Brain pericyte (primary cell): ENCODE data around the gene POU3F2.

Source experiments
- DNase-seq: peaks from one replicate; pipeline ENCODE4 v3.0.0-alpha.2; 2012; ENCODE audit warnings: low read depth, low spot score

Gene POU3F2

GRCh38 chr6:98843271-98844243 lies 9.2 kb downstream of the POU3F2 start:
- no peak for DNase-seq

- DNase-seq = no peak
These were observed 10.2 kb downstream of the POU3F2 start for GRCh38 chr6:98844244-98845210.

GRCh38 chr6:98845211-98846020 lies 11.0 kb downstream of the POU3F2 start:
- DNase-seq = peak; percentile 55

- no peak for DNase-seq
These were observed 11.6 kb downstream of the POU3F2 start for GRCh38 chr6:98846021-98846380.

- DNase-seq = no peak
These were observed 13.0 kb downstream of the POU3F2 start for GRCh38 chr6:98847416-98847778.

GRCh38 chr6:98847779-98848538 lies 13.6 kb downstream of the POU3F2 start:
- DNase-seq = no peak

GRCh38 chr6:98848539-98849242 lies 14.3 kb downstream of the POU3F2 start:
- DNase-seq = no peak

GRCh38 chr6:98864497-98864896 lies 30.1 kb downstream of the POU3F2 start:
- no peak for DNase-seq

GRCh38 chr6:98871057-98871456 lies 36.7 kb downstream of the POU3F2 start:
- DNase-seq = peak; percentile 15

GRCh38 chr6:98871821-98872220 lies 37.4 kb downstream of the POU3F2 start:
- no peak for DNase-seq

GRCh38 chr6:98875375-98875774 lies 41.0 kb downstream of the POU3F2 start:
- DNase-seq = no peak

GRCh38 chr6:98877250-98877649 lies 42.9 kb downstream of the POU3F2 start:
- no peak for DNase-seq

- DNase-seq = no peak
These were observed 46.1 kb downstream of the POU3F2 start for GRCh38 chr6:98880486-98880885.

GRCh38 chr6:98885330-98885729 lies 51.0 kb downstream of the POU3F2 start:
- no peak for DNase-seq

GRCh38 chr6:98887650-98888049 lies 53.3 kb downstream of the POU3F2 start:
- no peak for DNase-seq
